HG03175 (cell line): ENCODE data around the gene PSMB9.
"Not testable (repeated sequence)": the region's sequence is repeated elsewhere in the genome, so short reads cannot be mapped to it uniquely, and the experiment has no call there.

Source experiments
- ATAC-seq: cut with Tn5 transposase; IDR thresholded peaks from one replicate; pipeline ENCODE4 v1.9.1; 2021; ENCODE audit warnings: mild to moderate bottlenecking, moderate library complexity; ENCODE audit not compliant: unreplicated experiment

PSMB9 gene

DNA sequence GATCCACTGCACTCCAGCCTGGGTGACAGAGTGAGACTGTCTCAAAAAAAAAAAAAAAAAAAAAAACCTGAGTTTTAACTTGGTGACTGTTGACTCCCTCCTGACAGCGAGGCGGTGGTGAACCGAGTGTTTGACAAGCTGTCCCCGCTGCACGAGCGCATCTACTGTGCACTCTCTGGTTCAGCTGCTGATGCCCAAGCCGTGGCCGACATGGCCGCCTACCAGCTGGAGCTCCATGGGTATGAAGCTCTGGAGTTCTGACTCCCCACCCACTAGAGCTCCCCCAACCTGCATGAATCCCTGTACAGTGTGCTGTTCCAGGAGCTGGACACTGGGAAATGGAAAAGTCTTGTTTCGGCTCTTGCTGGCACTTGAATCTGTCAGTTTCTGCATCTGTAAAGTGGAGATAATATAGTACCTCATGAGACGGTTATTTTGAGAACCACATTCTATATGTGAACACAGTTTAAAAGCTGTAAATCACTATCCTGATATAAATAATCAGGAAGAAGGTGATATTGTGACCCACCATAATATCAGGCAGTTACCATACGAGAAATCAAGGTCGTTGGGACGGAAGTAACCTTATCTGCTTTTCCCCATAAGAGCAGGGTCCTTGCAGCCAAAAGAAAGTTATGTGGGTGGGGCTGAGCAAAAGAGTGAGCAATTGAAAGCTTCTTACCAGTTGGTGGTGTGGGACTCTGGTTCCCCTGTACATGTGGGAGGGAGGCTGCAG lies 3.3 kb downstream of the PSMB9 start:
- no peak for ATAC-seq

DNA sequence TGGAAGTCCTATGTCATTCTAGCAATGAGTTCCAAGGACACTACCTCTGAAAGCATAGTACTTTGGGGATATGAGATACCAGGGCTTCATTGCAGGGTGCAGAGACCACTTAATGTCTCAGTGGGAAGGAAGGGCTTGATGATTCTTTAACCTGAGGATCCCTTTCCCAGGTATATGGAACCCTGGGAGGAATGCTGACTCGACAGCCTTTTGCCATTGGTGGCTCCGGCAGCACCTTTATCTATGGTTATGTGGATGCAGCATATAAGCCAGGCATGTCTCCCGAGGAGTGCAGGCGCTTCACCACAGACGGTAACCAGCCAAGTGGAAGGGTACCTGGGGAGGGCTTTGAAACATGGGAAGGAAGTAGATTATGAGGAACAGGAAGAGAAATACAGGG lies 4.2 kb downstream of the PSMB9 start:
- ATAC-seq, result no peak

DNA sequence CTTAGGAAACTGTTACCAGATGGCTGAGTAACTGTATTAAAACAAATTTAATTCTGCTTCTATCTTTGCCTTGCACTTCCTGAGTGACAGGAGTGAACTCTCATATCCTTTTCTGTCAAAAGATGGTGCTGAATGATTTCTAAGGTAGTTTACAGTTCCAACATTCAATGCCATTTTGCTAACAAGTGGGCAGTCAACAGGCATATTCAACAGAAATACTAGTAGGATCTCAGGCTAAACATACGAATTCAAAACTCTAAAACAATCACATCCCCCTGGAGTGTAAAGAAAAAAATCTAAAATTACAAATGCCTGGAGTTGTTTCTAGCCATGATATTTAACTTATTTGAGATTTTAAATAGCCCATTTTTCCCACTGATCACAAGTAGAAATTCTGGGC lies 6.7 kb downstream of the PSMB9 start:
- no peak for ATAC-seq

- ATAC-seq, result no peak
Measured at GRCh38 chr6:32862725-32863124, 8.7 kb downstream of the PSMB9 start.

DNA sequence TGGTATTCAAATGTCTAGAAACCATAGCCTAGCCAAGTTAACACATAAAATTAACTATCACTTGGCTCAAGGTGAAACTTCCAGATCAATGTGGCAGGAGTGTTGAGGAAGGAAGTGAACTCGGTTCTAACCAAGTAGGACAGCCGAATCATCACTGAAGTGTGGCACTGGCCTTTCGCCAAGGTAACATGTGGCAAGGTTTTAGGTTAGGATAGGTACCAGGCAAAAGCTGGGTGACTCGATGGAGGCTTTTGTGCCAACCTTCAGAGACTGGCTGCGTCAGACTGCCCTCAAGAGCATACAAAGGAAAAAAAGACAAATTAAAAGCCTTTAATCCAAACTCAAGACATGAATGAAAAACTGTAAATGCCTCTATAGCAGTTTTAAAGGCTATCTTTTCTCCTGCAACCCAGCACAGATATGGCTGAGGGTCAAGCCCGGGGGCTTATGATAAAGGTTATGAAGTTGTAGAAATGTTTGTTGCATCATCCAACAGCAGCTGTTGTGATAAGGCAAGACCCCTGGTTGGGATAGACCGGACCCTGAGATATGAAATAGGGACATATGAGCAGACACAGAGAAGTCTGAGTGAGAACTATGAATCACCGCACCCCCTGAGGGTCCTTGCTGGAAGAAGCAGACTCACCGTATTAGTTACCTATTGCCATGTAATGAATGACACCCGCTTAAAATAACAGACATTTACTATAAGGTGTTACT lies 11.9 kb downstream of the PSMB9 start:
- ATAC-seq, result no peak

GRCh38 chr6:32867022-32867477 lies 13.1 kb downstream of the PSMB9 start:
- no peak for ATAC-seq

GRCh38 chr6:32867554-32868256 lies 13.7 kb downstream of the PSMB9 start:
- ATAC-seq, result no peak

- no peak for ATAC-seq
Measured at GRCh38 chr6:32868257-32868788, 14.3 kb downstream of the PSMB9 start.

- ATAC-seq, result not testable (repeated sequence)
Measured at GRCh38 chr6:32873947-32874346, 20.0 kb downstream of the PSMB9 start.

DNA sequence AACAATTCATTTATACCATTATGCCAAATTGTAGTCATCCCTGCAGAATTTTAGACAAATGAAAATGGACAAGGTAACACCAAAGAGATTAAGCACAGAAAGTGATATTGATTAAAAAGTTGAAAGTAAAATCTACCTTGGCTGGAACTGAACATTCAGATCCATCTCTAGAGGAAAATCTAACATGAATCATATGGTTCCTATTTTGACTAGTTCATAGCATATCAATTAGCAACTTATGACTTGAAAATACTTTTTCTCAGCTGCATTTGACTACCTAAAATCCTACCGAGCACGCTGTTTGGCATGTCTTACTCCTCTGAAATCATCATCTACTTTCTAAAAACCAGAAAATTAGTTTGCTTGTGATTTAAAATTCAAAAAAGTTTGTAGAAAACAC lies 22.6 kb downstream of the PSMB9 start:
- ATAC-seq, result no peak

DNA sequence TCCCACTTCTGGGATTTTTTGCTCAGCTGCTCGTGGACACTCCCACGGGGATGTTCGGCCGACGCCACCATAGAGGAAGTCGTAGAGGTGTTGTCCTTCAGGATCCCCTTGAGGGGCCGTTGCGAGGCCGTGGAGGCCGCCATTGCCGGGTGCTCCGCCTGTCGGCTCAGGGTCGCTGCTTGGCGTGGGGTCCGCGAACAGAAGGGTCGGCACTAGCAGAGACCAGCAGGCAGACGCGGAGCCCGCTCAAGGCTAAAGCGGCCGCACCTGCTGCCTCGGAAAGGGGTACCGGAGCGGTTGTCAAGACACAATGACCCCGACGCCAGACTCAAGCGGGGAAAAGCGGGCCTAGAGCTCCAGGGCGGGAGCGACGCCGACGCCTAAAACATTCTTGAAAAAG lies 25.7 kb downstream of the PSMB9 start:
- ATAC-seq, result no peak

DNA sequence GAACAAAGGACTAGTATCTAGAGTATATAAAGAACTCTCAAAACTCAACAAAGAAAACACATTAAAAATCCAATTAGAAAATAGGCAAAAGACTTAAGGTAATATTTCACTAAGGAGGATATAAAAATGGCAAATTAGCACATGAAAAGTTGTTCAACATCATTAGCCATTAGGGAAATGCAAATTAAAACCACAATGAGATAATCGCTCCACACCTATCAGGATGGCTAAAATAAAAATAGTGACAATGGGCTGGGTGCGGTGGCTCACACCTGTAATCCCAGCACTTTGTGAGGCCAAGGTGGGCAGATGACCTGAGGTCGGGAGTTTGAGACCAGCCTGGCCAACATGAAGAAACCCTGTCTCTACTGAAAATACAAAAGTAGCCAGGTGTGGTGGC lies 27.0 kb downstream of the PSMB9 start:
- not testable (repeated sequence) for ATAC-seq

DNA sequence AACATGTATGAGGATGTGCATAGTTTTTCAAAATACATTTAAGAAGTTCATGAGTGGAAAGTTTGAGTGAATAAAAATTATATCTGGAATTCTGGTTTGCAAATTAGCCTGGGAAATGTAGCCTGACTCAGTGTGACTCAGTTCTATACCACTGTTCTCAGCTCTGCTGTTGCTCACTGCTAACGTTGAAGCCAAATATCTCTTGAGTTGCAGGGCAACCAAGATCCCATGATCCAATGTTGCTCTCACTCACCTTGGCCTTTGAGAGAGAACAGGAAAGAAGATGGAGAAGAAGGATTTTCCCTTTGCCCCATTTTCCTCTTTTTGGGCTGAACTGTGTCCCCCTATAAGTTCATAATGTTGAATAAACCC lies 28.9 kb downstream of the PSMB9 start:
- no peak for ATAC-seq

- ATAC-seq, result no peak
Measured at GRCh38 chr6:32883789-32884188, 29.8 kb downstream of the PSMB9 start.

DNA sequence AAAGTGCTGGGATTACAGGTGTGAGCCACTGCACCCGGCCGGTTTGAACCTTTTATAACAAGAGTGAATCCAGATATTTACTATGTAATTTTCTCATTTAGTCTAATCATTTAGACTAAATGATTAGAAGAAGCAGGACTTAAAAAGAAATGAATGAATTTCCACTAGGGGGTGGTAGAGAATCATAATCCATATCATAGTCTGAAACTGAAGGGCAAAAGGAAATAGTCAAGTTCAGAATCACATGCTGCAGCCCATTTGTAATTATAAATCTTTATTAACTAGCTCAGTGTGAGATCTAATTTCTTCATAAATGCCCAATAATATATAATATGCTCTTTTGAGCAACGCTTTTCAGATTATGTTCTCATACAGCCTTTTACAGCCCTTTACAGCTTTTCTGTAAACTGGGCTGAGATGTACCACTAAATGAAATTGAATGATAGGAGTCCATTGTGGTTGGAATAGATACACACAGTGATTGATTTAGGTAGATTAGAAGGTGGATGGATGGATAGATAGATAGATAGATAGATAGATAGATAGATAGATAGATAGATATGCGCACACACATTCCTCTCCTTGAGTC lies 31.8 kb downstream of the PSMB9 start:
- no peak for ATAC-seq

- no peak for ATAC-seq
Measured at GRCh38 chr6:32886681-32887383, 32.8 kb downstream of the PSMB9 start.

DNA sequence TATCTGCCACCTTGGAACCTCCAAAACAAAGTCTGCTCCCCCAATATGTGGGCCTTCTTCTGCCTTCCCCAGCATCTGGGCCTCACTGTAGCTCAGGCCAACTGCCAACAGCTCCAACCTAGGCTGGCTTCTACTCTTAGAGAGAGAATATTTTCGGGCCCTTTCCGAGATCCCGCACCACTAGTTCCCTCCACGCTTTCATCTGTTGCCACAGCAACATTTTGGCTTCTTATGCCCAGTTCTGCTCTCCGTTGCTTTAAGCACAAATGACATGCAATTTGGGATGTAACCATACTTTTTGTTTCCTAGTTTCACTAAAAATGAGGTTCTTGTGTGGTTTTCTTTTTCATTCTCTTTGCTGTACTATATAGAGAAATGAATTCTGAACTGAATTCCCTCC lies 33.6 kb downstream of the PSMB9 start:
- ATAC-seq, result no peak

DNA sequence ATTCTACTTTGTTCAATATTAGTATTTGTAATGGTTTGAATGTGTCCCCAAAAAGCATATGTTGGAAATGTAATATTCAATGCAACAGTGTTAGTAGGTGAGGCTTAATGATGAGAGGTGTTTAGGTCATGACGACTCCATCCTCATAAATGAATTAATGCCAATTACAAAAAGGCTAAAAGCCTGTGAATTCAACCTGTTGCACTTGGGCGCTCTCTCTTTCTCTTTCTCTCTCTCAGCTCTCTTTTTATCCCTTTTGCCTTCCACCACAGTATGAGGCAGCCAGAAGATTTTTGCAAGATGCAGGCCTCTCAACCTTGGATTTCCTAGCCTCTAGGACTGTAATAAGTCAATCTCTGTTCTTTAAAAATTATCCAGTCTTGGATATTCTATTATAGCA lies 34.6 kb downstream of the PSMB9 start:
- ATAC-seq, result no peak

- no peak for ATAC-seq
Measured at GRCh38 chr6:32889533-32889932, 35.5 kb downstream of the PSMB9 start.

GRCh38 chr6:32890831-32891230 lies 36.8 kb downstream of the PSMB9 start:
- no peak for ATAC-seq
